ENCODE measurements around the gene CAPN5.
"Not testable (repeated sequence)": the region's sequence is repeated elsewhere in the genome, so short reads cannot be mapped to it uniquely, and the experiment has no call there.

The CAPN5 gene

GRCh38 chr11:77044356-77044755 is 22.4 kb upstream of the CAPN5 start:
- no peak for DNase-seq

- DNase-seq: no peak
These were observed 21.9 kb upstream of the CAPN5 start for GRCh38 chr11:77044886-77045285.

- peak; percentile 32 for DNase-seq
These were observed 20.7 kb upstream of the CAPN5 start for GRCh38 chr11:77046060-77046501.

GRCh38 chr11:77047007-77047927 is 19.5 kb upstream of the CAPN5 start:
- peak; percentile 93 for DNase-seq

- DNase-seq: not testable (repeated sequence)
These were observed 18.8 kb upstream of the CAPN5 start for GRCh38 chr11:77047928-77048446.

GRCh38 chr11:77049026-77049425 is 17.7 kb upstream of the CAPN5 start:
- no peak for DNase-seq

- no peak for DNase-seq
These were observed 15.3 kb upstream of the CAPN5 start for GRCh38 chr11:77051511-77051910.

GRCh38 chr11:77052518-77052917 is 14.3 kb upstream of the CAPN5 start:
- DNase-seq: no peak

- DNase-seq: no peak
These were observed 13.4 kb upstream of the CAPN5 start for GRCh38 chr11:77053217-77054015.

GRCh38 chr11:77054084-77054483 is 12.7 kb upstream of the CAPN5 start:
- DNase-seq: no peak

- DNase-seq: no peak
These were observed 11.6 kb upstream of the CAPN5 start for GRCh38 chr11:77055101-77055561.

- DNase-seq: no peak
These were observed 10.9 kb upstream of the CAPN5 start for GRCh38 chr11:77055913-77056312.

GRCh38 chr11:77056814-77057402 is 9.9 kb upstream of the CAPN5 start:
- DNase-seq: no peak

- DNase-seq: no peak
These were observed 8.8 kb upstream of the CAPN5 start for GRCh38 chr11:77057938-77058474.

- DNase-seq: no peak
These were observed 7.9 kb upstream of the CAPN5 start for GRCh38 chr11:77058900-77059299.

- DNase-seq: no peak
These were observed 7.0 kb upstream of the CAPN5 start for GRCh38 chr11:77059806-77060205.

GRCh38 chr11:77060234-77060633 is 6.5 kb upstream of the CAPN5 start:
- DNase-seq: no peak

- not testable (repeated sequence) for DNase-seq
These were observed 5.5 kb upstream of the CAPN5 start for GRCh38 chr11:77061258-77061657.

- DNase-seq: no peak
These were observed 3.8 kb upstream of the CAPN5 start for GRCh38 chr11:77062924-77063323.

- no peak for DNase-seq
These were observed 3.4 kb upstream of the CAPN5 start for GRCh38 chr11:77063407-77063806.

GRCh38 chr11:77063861-77064260 is 2.9 kb upstream of the CAPN5 start:
- no peak for DNase-seq

- DNase-seq: no peak
These were observed 2.0 kb upstream of the CAPN5 start for GRCh38 chr11:77064648-77065217.

- peak; percentile 80 for DNase-seq
These were observed 918 bp upstream of the CAPN5 start for GRCh38 chr11:77065878-77066228.

Data from suppressor macrophage treated with lipopolysaccharide for 4 hours (primary cell).